GM19468 (cell line): ENCODE results near the gene FBXW12.
"Not testable (repeated sequence)": the region's sequence is repeated elsewhere in the genome, so short reads cannot be mapped to it uniquely, and the experiment has no call there.

Experiments
- ATAC-seq: cut with Tn5 transposase; IDR thresholded peaks from one replicate; pipeline ENCODE4 v1.9.1; 2021; ENCODE audit warnings: mild to moderate bottlenecking, moderate library complexity, moderate number of reproducible peaks; ENCODE audit not compliant: unreplicated experiment; ENCODE audit errors: extremely low read depth

The FBXW12 gene

GRCh38 chr3:48370333-48370713 lies 1.7 kb upstream of the FBXW12 start:
- ATAC-seq: no peak

- ATAC-seq: no peak
Measured at GRCh38 chr3:48372377-48372770, 355 bp downstream of the FBXW12 start.

- no peak for ATAC-seq
Measured at GRCh38 chr3:48372862-48373435, 930 bp downstream of the FBXW12 start.

GRCh38 chr3:48387634-48388033 lies 15.6 kb downstream of the FBXW12 start:
- ATAC-seq: no peak

- no peak for ATAC-seq
Measured at GRCh38 chr3:48388966-48389365, 16.9 kb downstream of the FBXW12 start.

- no peak for ATAC-seq
Measured at GRCh38 chr3:48394391-48394790, 22.4 kb downstream of the FBXW12 start.

- ATAC-seq: no peak
Measured at GRCh38 chr3:48395714-48396113, 23.7 kb downstream of the FBXW12 start.

GRCh38 chr3:48397767-48398681 lies 26.0 kb downstream of the FBXW12 start:
- no peak for ATAC-seq

GRCh38 chr3:48398701-48399386 lies 26.8 kb downstream of the FBXW12 start:
- no peak for ATAC-seq

- no peak for ATAC-seq
Measured at GRCh38 chr3:48399387-48400172, 27.6 kb downstream of the FBXW12 start.

GRCh38 chr3:48400824-48401433 lies 28.9 kb downstream of the FBXW12 start:
- ATAC-seq: no peak

GRCh38 chr3:48401434-48401901 lies 29.4 kb downstream of the FBXW12 start:
- not testable (repeated sequence) for ATAC-seq

GRCh38 chr3:48402281-48402732 lies 30.3 kb downstream of the FBXW12 start:
- ATAC-seq: no peak

GRCh38 chr3:48402907-48403306 lies 30.9 kb downstream of the FBXW12 start:
- no peak for ATAC-seq

- no peak for ATAC-seq
Measured at GRCh38 chr3:48403533-48404439, 31.8 kb downstream of the FBXW12 start.

- ATAC-seq: no peak
Measured at GRCh38 chr3:48404440-48405342, 32.7 kb downstream of the FBXW12 start.

GRCh38 chr3:48405343-48405881 lies 33.4 kb downstream of the FBXW12 start:
- no peak for ATAC-seq
